Medulla oblongata (tissue), 1 donor: ENCODE data around the gene TMEM212.

Experiments
- DNase-seq: peaks from one replicate; pipeline ENCODE4 v3.0.0-alpha.2; 2015; ENCODE audit errors: extremely low spot score

Gene TMEM212

DNA sequence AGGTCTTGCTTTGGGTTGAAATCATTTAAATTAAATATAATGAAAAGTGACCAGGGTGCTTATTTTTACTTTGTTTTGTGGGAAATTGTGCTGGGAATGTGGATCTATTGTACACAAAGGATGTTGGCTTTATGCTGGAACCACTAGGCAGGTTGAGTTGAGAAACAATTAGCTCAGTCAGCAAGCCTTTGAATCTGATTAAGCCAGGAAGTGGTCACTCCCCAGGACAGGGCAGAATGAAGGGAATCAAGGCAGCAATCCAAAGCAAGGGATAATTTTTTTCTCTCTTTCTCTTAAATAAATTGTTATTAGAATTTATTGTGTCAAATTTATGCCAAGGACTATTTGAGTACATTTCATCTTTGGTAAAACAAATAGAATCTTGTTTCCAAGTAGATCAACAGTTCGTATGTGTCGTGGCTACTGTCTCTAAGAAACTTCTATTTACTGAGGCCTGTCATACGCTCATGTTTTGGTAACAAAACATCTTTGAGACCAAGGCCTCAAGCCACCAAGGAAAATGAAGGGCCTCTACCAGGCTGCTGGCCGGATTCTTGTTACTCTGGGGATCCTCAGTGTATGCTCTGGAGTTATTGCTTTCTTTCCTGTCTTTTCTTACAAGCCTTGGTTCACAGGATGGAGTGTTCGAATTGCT lies at the start of gene TMEM212:
Gene TMEM212 (plus strand): TSS at position 486 of the 655 bp plus-strand sequence. CDS start 35 bp downstream, at position 521.
- DNase-seq, result no peak

DNA sequence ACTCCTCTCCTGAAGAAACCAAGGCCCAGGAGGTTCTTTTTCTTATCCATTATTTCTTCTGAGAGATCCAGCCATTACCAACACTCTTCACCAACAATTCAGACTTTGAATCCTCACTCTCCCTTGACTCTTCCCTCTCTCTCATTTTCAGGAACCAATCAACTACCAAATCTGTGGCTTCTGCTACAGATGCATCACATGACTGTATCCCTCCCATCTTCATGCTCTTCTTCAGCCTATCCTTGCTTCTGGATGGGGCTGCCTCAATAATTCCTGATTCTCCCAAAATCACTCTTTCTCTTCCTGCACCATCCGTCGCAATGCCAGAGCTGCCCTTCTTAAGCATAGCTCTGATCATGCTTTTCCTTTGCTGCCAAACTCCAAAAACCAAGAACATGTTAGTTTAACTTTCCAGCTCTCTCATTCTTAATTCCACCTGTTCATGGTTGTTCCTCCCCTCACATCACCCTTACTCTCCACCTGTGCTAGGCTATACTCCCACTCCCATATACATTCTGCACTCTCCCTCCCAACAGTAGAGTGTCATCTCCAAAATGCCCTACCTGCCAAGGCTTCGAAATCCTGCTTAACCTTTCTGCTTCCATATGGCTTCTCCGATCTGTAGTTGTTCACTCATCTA lies 46.4 kb upstream of the TMEM212 start:
- DNase-seq, result no peak

DNA sequence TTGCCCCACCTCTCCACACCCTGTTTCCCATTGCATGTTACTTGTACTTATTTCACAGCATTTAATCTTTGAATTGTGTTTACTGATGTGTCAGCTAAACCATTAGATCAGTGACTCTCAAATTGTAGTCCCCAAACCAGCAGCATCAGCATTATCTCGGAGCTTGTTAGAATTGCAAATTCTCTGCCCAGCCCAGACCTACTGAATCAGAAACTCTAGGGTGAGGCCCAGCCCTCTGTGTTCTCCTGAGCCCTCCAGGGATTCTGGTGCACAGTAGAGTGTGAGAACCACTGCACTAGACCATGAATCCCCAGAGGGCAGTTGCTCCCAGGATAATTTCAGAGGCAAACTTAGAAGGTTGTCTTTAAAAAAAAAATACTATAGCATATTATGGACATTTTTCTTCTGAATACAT lies 45.9 kb upstream of the TMEM212 start:
- no peak for DNase-seq

DNA sequence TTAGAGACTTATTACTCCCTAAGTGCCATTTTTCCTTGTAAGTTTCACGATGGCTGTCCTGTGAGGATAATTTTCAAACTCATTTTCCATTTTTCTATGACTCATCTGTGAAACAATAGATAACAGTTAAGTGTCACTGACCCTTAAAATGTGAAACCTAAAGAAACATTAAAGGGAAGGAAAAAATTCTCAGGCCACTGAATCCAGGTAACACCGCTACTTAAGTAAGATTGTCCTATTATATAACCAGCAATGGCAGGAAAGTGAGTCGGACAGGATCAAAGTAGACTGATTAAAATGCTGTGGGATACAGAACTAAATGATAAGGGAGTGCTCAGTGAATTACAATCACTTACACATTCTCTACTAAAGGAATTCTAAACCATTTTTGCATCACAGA lies 45.3 kb upstream of the TMEM212 start:
- DNase-seq, result no peak

DNA sequence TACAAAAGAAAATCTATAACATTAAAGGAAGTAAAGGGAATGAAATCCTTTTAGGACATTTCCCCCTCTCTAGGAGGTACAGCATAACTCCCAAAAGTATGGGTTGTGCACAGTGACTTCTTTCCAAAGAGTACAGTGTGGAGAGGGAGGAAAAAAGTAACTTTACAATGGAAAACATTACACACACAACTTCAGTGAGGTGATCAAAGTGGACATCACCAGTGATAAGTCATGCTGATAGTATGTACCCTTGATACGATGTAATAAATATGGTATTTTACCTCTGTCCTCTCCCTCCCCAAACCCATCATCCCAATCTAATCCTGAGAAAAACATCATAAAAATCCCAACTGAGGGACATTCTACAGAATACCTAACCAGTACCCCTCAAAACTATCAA lies 43.6 kb upstream of the TMEM212 start:
- no peak for DNase-seq

DNA sequence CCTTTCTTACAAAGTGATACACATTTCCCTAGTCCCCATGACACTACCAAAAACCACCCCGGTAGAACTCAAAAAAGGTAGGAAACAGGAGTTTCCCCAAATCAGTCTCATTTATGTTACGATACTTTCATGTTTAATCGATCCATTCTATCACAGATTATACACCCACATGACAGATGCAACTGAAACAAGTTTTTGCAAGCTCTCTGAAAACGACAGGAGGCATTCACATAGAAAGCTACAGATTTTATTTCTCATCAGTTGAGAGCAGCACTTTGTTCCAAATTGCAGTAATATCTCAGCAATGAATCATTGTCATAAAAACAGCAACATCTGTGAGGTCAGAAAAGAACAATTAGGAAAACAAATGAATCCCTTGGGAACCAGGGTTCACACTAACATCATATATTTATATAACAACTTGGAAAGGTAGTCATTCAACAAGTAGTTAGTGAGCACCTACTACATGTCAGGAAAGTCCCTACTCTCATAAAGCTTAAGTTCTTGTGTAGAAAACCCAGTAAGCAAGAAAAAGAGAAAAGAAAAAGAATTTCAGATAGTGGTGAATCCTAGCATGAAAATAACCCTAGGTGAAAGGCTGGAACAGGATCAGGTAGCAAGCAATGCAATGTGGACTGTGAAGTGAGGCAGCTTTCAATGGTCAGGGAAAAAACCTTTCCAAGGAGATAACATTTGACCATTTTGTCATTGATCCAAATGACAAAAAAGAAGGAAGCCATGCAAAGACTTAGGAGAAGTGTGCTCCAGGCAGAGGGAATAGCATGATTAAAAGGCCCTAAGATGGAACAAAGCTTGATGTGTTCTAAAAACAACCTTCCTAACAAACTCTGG lies 41.2 kb upstream of the TMEM212 start:
- no peak for DNase-seq

DNA sequence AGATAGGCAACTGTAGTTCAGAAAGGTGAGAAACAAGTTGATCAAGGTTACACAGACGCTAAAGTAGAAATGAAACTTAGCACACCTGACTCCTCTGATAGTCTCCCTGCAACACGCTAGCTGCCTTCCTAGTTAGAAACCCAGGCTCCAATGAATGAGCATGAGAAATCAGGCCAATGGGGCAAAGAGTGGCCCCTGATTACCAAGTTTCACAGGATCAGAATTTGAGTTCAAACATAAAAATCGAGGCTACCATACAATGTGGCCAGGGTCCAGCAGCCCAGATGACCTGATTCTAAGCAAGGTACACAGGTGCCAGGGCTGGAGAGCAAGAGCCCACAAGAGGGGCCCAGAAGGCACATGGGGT lies 40.6 kb upstream of the TMEM212 start:
- no peak for DNase-seq

DNA sequence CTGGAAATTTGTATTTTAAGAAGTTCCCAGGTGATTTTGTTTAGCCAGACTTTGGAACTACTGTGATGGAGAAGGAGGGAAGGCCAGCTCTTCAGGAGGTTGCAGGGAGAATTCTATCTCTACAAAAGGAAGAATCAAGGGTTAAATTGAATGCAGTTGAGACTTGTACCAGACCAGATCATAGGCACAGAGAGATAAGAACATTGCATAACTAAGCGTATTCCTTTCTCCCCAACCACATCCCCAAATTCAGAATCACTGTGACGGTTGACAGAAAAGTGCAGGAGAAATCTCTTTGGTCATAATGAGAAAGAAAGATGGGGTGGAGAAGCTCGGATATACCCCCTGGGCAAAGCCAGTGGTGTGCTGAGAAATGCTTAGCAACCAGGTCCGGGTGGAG lies 40.1 kb upstream of the TMEM212 start:
- no peak for DNase-seq

DNA sequence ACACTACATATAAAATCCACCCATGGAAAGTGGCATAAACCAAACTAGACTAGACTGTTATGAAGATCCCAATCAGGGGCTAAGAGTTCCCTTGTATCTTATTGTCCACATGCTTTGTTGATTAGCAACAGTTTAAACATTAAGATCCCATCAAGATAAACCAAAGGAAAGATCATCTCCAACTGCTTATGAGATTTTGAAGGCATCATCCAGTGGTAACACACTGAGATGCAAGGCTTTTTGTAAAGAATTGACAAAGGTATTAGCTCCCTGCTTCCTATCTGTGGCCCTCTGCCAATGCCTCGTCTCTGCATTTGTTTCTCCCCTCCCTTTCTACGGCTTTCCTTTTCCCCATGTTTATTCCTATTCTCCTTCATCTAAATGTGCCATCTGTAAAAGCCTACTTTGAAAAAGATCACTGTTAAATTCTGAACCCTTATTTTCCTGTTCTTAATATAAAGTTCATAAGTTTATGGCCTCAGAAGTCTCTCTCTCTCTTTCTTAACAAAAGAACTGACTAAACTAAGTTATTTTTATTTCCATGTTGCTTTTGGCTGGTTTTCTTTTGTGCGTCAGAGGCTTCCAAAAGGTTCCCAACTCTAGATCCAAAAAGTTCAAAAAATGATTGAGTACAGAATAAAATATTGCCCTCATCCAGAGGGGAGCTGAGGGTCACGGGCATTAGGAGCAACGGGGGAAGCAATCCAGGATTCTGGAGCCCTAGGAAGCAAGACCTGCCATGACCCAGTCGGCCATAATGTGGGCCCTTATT lies 38.3 kb upstream of the TMEM212 start:
- no peak for DNase-seq

DNA sequence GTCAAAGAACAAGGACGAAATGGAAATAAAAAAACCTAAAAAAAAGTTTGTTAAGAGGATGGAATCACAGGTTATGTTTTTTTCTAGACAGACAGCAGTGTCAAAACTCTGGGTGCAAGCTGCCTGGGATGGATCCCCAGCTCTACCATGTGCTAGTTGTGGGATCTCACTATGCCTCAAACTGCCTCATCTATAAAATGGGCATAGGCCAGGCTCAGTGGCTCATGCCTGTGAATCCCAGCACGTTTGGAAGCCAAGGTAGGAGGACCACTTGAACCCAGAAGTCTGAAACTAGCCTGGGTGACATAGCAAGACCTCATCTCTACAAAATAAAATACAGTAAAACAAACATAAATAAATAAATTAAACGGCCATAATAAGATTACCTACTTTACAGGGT lies 37.5 kb upstream of the TMEM212 start:
- DNase-seq, result no peak

DNA sequence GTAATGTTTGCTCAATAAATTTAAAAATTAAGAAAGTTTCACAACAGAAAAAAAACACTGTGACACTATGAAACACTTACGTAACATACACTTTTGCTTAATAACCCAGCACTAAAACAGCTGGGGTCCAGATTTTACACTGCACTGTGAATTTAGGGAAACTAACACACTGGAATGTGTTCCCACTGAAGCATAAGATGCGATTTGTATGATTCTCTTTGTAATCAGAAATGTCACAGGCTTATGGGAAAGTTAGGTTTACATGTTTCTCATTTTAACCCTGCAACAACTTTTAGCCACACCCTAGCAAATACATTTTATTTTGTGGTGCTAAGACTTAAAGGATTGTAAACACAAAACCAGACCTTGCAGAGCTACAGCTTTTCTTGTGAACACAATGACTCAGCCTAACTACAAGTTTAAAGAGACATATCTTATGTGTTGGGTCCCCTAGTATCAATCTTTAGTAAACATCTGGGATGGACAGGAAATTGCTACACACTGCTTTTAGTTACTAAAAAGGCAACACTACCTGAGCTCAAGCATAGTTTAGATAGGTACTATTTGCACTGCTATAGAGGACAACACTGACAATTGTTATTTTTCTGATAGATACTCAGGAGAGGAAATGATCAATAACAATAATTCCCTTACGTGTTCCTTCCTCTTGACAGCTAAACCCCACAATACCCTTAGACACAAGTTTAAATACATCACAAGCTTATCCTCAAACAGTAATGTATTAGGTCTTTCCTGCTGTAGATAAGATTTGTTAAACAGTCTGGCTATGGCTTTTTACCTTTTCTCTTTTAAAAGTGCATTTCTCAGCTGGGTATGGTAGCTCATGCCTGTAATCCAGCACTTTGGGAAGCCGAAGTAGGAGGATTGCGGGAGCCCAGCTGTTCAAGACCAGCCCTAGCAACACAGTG lies 36.7 kb upstream of the TMEM212 start:
- DNase-seq, result no peak

DNA sequence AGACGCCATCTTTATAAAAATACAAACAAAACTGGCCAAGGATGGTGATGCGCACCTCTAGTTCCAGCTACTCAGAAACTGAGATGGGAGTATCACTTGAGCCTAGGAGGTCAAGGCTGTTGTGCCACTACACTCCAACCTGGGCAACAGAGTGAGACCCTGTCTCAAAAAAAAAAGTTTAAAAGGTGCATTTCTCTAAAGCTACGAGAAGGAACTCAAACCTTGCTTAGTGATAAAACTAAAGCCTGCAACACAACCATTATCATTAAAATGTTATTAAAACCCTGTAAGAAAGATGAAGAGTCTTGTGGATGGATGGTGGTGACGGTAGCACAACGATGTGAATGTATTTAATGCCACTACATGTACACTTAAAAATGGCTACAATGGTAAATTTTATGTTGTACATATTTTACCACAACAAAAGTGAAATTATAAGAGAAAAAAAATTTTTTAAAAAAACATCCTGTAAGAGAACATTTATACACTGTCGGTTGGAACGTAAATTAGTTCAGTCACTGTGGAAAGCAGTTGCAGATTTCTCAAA lies 35.9 kb upstream of the TMEM212 start:
- no peak for DNase-seq

DNA sequence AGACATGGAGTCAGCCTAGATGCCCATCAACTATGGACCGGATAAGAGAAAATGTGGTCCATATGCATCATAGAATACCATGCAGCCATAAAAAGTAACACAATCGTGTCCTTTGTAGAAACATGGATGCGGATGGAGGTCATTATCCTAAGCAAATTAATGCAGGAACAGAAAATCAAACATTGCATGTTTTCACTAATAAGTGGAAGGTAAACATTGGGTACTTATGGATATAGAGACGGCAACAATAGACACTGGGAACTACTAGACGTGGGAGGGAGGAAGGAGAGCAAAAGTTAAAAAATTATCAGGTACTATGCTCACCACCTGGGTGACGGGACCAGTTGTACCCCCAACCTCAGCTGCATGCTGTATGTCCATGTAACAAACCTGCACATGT lies 35.3 kb upstream of the TMEM212 start:
- DNase-seq, result no peak

DNA sequence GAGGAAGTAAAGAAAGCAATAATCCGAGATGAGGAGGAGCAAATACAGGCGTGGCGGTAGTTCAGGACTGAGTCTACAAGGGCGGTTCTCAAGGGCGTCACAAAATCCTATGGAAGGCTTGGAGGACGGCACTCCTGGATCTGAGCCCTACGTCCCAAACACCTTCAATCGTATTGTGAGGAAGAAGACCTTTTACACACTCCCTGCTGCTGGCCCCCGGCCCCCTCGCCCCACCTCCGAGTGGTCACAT lies 33.6 kb upstream of the TMEM212 start:
- DNase-seq, result no peak

DNA sequence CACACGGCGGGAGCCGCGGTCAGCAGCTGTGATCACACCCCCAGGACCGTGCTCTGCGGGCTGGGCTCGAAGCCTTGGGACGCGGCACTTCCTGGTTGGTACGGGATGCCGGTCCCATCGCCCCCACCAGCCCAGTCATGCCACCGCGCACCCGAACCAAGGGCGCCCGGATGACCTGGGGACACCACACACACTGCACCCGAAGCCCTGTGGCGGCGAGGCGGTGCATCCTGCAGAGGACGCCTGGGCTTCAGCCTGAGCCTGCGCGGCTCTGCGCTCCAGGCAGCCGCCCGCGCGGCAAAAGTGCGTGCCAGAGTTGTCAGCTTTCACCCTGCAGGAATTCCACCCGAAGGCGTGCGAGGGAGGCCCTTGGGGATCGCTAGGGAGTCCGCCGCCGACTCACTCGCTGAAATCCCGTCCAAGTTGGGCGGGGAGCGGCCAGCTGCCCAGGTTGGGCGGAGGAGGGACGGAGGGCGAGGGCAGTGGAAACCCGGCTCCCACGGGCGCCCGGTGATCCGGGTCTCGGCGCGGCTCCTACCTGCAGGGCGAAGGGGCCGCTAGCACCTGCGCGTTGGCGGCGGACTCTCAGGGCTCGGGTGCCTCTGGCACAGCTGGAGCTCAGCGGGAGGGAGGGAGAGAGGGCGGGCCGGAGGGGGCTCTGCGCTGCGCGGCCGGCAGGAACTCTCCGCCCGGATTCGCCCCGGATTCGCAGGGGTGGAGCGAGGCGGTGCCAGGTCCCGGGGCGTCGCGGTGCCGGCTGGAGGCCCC lies 33.1 kb upstream of the TMEM212 start, which contains the start of gene PLD1:
Gene PLD1 (minus strand): TSS at position 623 of the 768 bp plus-strand sequence. CDS start 72,432 bp downstream, outside the sequence.
- peak; percentile 73 for DNase-seq

DNA sequence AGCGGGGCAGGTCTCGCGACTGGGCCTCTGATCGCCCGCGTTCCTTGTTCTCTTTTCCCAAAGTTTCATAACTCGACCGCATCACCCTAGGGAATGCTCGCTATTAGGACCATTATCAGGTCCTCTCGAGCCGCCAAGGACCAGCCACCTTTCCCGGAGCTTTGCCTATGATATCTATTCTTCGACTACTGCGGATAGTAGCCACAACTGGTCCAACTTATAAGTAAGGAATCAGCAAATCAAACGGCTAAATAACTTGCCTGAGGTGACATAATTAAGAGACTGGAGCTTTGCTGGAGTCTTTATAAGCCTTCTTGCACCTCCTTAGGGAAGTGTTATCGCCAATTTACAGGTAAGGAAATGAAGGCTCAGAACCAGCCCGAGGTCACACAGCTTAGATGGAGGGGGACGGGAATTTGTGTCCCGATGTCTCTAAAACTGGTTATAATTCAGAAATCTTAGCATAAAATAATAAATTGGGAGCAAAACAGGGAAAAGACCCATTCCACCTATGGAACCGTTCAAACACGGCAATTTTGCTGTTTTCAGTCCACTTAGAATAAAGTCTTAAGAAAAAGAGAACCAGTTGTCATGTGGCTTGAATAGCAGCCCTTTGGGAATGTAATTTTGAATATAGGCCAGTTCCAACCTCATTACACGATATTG lies 32.4 kb upstream of the TMEM212 start:
- DNase-seq, result no peak

DNA sequence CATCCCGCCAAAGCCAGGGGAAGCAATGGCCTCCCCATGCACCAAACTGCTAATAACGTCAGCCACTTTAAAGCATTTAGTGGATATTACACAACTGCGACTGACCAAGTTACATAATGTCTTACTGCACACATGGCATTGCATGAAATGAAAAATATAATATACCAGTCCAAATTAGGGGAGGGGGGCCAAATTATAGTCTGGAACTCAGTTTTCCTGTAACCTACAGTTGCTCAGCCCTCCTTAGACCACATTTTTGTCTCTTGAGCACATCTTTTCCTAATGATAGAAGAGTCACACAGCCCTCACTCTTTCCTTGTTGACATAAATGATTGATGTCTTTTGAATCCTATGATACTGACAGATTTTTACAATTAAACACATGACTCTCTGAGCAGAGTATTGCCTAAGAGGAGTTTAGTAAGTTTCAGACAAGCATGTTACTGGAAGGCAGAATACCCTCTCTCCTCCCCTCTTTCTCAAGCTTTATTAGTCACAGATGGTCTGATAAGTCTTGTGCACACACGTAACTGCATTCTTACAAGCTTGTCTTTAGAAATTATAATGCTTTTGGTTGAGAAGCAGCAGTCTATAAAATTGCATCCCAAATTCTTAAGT lies 31.7 kb upstream of the TMEM212 start:
- DNase-seq, result no peak

DNA sequence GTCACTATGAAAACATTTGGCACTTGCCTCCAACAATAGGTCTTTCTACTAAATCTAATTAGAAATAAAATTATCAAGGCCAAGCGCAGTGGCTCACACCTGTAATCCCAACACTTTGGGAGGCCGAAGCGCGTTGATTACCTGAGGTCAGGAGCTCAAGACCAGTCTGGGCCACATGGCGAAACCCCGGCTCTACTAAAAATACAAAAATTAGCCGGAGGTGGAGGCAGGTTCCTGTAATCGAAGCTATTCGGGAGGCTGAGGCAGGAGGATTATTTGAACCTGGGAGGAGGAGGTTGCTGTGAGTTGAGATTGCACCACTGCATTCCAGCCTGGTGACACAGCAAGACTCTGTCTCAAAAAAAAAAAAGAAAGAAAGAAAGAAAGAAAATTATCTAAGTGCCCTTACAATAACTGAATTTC lies 31.2 kb upstream of the TMEM212 start:
- DNase-seq, result no peak

DNA sequence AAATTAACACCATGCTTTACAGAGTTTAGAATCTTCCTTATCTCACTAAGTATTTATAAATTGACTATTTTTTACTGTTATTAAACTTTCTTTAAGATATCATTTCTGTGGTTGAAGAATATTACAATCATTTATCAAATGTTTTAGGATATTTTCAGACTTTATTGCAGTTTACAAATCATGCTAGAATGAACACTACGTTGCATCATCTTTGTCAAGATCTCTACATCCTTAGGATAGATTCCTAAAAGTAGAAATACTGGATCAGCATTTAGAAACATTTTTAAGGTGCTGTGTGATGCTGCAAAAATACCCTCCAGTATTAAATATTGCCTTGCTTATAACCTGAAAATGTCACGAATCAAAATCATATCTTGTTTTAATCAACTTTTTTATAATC lies 30.3 kb upstream of the TMEM212 start:
- DNase-seq, result no peak
